Large intestine (tissue), 3 donors: Measurements from ENCODE around the gene TMEM232. TPM values are rescaled to one million over a fixed set of nuclear protein-coding genes. Genes with fewer than 3 reads are reported as not detected.
"Not testable (repeated sequence)": the region's sequence is repeated elsewhere in the genome, so short reads cannot be mapped to it uniquely, and the experiment has no call there.

ENCODE experiments used
- DNase-seq, 2 donors: peaks; one replicate each; pipeline versions ENCODE4 v3.0.0 to v3.0.0-alpha.2; 2013
- H3K27ac ChIP-seq: one replicate; pipeline ENCODE4 v1.5.1; 2013; ENCODE audit warnings: low read length
- H3K27me3 ChIP-seq: 2 replicates; pipeline ENCODE4 v1.6.1; 2013; ENCODE audit warnings: low read length; ENCODE audit not compliant: control insufficient read depth, insufficient read depth
- H3K36me3 ChIP-seq: 2 replicates; pipeline ENCODE4 v1.6.1; 2013; ENCODE audit warnings: low read length; ENCODE audit not compliant: control insufficient read depth, insufficient read depth
- H3K4me1 ChIP-seq: one replicate; pipeline ENCODE4 v1.6.1; 2013; ENCODE audit warnings: low read length; ENCODE audit not compliant: control insufficient read depth, insufficient read depth
- H3K4me3 ChIP-seq: one replicate; pipeline ENCODE4 v1.5.1; 2013; ENCODE audit warnings: low read length
- H3K9me3 ChIP-seq: one replicate; pipeline ENCODE4 v1.6.1; 2013; ENCODE audit warnings: mild to moderate bottlenecking, low read depth, low read length, moderate library complexity; ENCODE audit not compliant: control insufficient read depth
- WGBS: methylation state at CpG from one replicate; pipeline ENCODE4 v1.1.5; 2013; ENCODE audit warnings: low lambda C conversion rate; ENCODE audit not compliant: insufficient coverage; 5-methylcytosine and 5-hydroxymethylcytosine counted together
- polyA plus RNA-seq: library from polyadenylated mRNA; unstranded; fragments of 120-200 nt; gene quantifications from one replicate; pipeline ENCODE4 v1.2.1, GENCODE V29; 2013

TMEM232 gene
- polyA plus RNA-seq, 1 donor: 2.2 TPM

DNA sequence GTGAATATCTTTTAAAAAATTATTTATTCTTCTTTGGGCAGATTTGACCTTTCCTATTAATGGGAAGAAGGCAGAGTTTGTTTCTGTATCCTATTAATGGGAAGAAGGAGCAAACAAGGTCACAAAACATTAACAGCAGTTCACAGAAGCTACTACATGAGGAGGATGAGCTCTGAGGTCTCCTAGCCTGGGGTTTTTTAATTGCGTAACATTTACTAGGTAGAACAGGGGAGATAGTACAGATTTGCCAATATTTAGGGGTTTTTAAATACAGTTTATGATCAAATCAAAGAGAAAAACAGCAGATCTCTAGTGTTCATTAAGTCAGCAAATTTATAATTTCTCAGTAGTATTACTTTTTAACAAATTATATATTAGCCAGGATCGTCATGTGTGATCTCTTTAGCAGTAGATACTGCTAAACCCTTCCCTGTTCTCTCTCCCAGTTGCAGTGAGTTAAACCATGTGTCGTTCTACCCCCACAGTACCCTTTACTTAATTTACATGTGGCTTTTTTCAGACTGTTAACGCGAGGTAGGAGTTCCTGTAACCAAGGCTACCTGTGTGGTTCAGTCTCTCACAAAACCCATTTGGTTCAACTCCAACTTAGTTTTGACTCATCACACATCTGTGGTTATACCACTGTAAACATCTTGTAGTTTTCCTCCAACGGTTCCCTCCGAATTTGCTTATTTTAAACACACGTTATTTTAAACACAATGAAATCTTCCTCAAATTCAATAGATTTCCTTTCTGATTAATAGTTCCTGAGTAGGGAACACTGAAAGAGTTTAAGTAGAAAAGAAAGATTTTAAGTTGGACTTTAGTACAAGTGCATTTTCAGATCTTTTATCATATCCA lies 25.7 kb upstream of the TMEM232 start:
- 81% methylated on average over 3 of the region's 8 CpGs for WGBS
- no peak for DNase-seq
- H3K4me3 ChIP-seq: no peak overlapping the region
- no peaks in the 10 kb centered on the region for H3K9me3 ChIP-seq
- H3K4me1 ChIP-seq: no peaks in the 10 kb centered on the region
- no peak overlapping the region for H3K27ac ChIP-seq
- peaks cover 26% of the 10 kb centered on the region for H3K36me3 ChIP-seq
- no peaks in the 10 kb centered on the region for H3K27me3 ChIP-seq

- DNase-seq: peak; percentile 87 to 95
- Histone ChIP-seq H3K4me3 (peak within 1 kb of the TSS; percentile 94), H3K9me3 (no peaks in the 10 kb centered on the region), H3K4me1 (peaks cover 3% of the 10 kb centered on the region), H3K27me3 (no peaks in the 10 kb centered on the region), H3K36me3 (peaks cover under 1% of the 10 kb centered on the region), H3K27ac (peak within 1 kb of the TSS; percentile 90)
- WGBS: no CpG with 5 or more reads among the region's 62 CpGs
Measured at GRCh38 chr5:110738812-110739651, 12.6 kb upstream of the TMEM232 start, which contains the start of gene SLC25A46. Gene SLC25A46 (plus strand): TSS chr5:110739007. CDS start chr5:110739120, 113 bp downstream.

DNA sequence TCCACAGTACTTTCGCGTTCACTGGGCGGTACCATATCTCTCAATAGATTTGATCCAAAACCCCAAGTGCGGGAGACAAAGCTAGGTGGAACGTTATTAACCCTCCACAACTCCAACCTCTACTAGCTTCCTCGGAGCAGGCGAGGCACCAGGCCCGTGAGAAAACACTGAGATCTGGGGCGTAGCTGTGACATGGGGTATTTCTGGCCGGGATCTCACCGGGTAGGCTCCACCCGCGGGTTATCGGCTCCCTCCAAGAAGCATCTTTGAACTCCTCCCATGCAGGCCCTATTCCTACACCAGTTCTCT lies 12.0 kb upstream of the TMEM232 start:
- no CpG with 5 or more reads among the region's 14 CpGs for WGBS
- peak overlapping the region; percentile 94 for H3K4me3 ChIP-seq
- DNase-seq: no peak
- H3K4me1 ChIP-seq: peaks cover 3% of the 10 kb centered on the region
- no peaks in the 10 kb centered on the region for H3K27me3 ChIP-seq
- H3K36me3 ChIP-seq: no peaks in the 10 kb centered on the region
- H3K27ac ChIP-seq: peak overlapping the region; percentile 90
- H3K9me3 ChIP-seq: no peaks in the 10 kb centered on the region

- Histone ChIP-seq H3K4me3 (peak overlapping the region; percentile 15), H3K36me3 (no peaks in the 10 kb centered on the region), H3K9me3 (no peaks in the 10 kb centered on the region), H3K27ac (peak overlapping the region; percentile 65), H3K4me1 (peaks cover 3% of the 10 kb centered on the region), H3K27me3 (no peaks in the 10 kb centered on the region)
- no CpG with 5 or more reads among the region's 3 CpGs for WGBS
- DNase-seq: peak; percentile 63 to 83
Measured at GRCh38 chr5:110736753-110737152, 10.3 kb upstream of the TMEM232 start.

GRCh38 chr5:110735556-110735955 lies 9.1 kb upstream of the TMEM232 start:
- no peak overlapping the region for H3K4me3 ChIP-seq
- peaks cover 3% of the 10 kb centered on the region for H3K4me1 ChIP-seq
- no peak overlapping the region for H3K27ac ChIP-seq
- H3K27me3 ChIP-seq: no peaks in the 10 kb centered on the region
- no peaks in the 10 kb centered on the region for H3K9me3 ChIP-seq
- no CpG with 5 or more reads among the region's 1 CpG for WGBS
- H3K36me3 ChIP-seq: no peaks in the 10 kb centered on the region
- peak in 1 of 2 donors; percentile 9 for DNase-seq

- Histone ChIP-seq H3K27me3 (no peaks in the 10 kb centered on the region), H3K4me1 (no peaks in the 10 kb centered on the region), H3K9me3 (no peaks in the 10 kb centered on the region), H3K36me3 (no peaks in the 10 kb centered on the region), H3K4me3 (no peak overlapping the region), H3K27ac (no peak overlapping the region)
- WGBS: no CpG with 5 or more reads among the region's 2 CpGs
- DNase-seq: no peak
Measured at GRCh38 chr5:110734101-110734500, 7.6 kb upstream of the TMEM232 start.

DNA sequence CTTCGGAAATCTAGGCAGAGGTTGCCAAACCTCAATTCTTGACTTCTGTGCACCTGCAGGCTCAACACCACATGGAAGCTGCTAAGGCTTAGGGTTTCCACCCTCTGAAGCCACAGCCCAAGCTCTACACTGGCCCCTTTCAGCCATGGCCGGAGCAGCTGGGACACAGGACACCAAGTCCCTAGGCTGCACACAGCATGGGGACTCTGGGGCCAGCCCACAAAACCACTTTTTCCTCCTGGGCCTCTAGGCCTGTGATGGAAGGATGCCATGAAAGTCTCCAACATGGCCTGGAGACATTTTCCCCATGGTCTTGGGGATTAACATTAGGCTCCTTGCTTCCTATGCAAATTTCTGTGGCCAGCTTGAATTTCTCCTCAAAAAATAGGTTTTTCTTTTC lies 5.0 kb upstream of the TMEM232 start:
- not testable (repeated sequence) for H3K27ac ChIP-seq, DNase-seq, H3K9me3 ChIP-seq, H3K27me3 ChIP-seq, H3K4me3 ChIP-seq, H3K4me1 ChIP-seq, H3K36me3 ChIP-seq
- no CpG with 5 or more reads among the region's 2 CpGs for WGBS

DNA sequence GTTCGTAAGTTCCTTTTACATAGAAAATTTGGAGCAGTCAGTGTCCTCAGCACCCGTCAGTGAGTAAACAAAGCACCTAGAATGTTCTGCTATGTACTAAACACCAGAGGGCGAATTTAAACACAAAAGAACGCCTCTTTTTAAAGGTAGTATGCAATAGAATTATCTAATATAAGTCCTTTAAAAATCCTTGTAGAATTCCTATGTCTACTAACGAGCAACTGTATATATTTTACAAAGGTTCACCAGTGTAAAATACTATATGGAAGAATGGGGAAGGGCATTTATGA lies 499 bp upstream of the TMEM232 start:
- Histone ChIP-seq H3K4me3 (peak overlapping the region; percentile 58), H3K4me1 (no peaks in the 10 kb centered on the region), H3K27ac (peak overlapping the region; percentile 35), H3K9me3 (no peaks in the 10 kb centered on the region), H3K36me3 (no peaks in the 10 kb centered on the region), H3K27me3 (no peaks in the 10 kb centered on the region)
- no peak for DNase-seq
- 40% methylated on average over 3 of the region's 5 CpGs for WGBS

DNA sequence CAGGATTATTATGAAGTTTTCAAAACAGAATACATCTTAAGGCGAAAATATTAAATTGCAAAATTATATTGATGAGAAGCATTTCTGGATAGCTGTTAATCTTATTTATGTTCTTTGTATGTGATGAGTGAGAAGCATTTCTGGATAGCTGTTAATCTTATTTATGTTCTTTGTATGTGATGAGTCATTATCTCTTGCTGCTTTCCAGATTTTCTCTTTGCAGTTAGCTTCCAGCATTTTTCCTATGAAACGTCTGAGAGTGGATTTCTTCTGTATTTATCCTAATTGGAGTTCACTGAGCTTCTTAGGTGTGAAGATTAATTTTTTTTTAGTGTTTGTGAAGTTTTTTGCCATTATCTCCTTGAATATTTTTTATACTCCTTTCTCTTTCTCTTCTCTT lies 8.2 kb downstream of the TMEM232 start:
- no peak overlapping the region for H3K27ac ChIP-seq
- 72% methylated on average over 2 of the region's 2 CpGs for WGBS
- no peak for DNase-seq
- no peaks in the 10 kb centered on the region for H3K27me3 ChIP-seq
- H3K36me3 ChIP-seq: no peaks in the 10 kb centered on the region
- H3K4me1 ChIP-seq: no peaks in the 10 kb centered on the region
- no peak overlapping the region for H3K4me3 ChIP-seq
- no peaks in the 10 kb centered on the region for H3K9me3 ChIP-seq

- WGBS: 100% methylated on average over 1 of the region's 5 CpGs
Measured at GRCh38 chr5:110716247-110717245, 9.9 kb downstream of the TMEM232 start.

More at GRCh38 chr5:110716247-110717245, 9.9 kb downstream of the TMEM232 start:
- H3K9me3 ChIP-seq: no peaks in the 10 kb centered on the region
- DNase-seq: no peak
- H3K4me3 ChIP-seq: no peak overlapping the region
- H3K4me1 ChIP-seq: no peaks in the 10 kb centered on the region
- no peaks in the 10 kb centered on the region for H3K27me3 ChIP-seq
- H3K36me3 ChIP-seq: no peaks in the 10 kb centered on the region
- H3K27ac ChIP-seq: no peak overlapping the region
